Astrocyte (in vitro differentiated cells and primary cell): ENCODE measurements around the gene PSMA2.

ENCODE experiments used
- EZH2 ChIP-seq: IDR thresholded peaks from 2 replicates; pipeline ENCODE4 v1.6.1; 2012; ENCODE audit warnings: mild to moderate bottlenecking, low read length, inconsistent platforms; ENCODE audit not compliant: insufficient read depth
- TF ChIP-seq, protein P1 (sequence below): IDR thresholded peaks from 2 replicates; pipeline ENCODE4 v1.5.1; 2011; ENCODE audit warnings: low read depth, mild to moderate bottlenecking, inconsistent platforms, low read length, moderate library complexity; ENCODE audit not compliant: insufficient read depth

DNA sequence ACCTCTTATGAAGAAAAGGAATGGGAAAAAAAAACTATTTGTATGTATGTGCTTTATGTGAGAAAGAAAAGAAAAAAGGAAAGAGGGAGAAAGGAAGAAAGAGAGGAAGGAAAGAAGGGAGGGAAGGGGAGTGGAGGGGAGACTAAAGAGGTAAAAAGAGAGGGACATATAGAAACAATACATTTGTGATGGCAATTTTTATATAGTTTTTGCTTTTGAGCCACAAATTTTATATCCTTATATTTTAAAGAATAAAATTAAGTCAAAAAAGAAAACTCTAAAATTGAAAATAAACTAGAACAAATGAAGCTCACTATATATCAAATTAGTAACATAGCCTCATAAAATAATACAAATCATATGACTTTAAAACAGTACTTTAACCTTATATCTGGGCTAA is 31.1 kb downstream of the PSMA2 start:
- TF ChIP-seq, protein P1, sequence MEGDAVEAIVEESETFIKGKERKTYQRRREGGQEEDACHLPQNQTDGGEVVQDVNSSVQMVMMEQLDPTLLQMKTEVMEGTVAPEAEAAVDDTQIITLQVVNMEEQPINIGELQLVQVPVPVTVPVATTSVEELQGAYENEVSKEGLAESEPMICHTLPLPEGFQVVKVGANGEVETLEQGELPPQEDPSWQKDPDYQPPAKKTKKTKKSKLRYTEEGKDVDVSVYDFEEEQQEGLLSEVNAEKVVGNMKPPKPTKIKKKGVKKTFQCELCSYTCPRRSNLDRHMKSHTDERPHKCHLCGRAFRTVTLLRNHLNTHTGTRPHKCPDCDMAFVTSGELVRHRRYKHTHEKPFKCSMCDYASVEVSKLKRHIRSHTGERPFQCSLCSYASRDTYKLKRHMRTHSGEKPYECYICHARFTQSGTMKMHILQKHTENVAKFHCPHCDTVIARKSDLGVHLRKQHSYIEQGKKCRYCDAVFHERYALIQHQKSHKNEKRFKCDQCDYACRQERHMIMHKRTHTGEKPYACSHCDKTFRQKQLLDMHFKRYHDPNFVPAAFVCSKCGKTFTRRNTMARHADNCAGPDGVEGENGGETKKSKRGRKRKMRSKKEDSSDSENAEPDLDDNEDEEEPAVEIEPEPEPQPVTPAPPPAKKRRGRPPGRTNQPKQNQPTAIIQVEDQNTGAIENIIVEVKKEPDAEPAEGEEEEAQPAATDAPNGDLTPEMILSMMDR = no peak
- no peak for TF ChIP-seq EZH2
